GM19023 (cell line): ENCODE measurements around the gene MAGT1.
"Not testable (repeated sequence)": the region's sequence is repeated elsewhere in the genome, so short reads cannot be mapped to it uniquely, and the experiment has no call there.

ENCODE experiments used
- ATAC-seq: cut with Tn5 transposase; IDR thresholded peaks from one replicate; pipeline ENCODE4 v1.9.1; 2021; ENCODE audit warnings: mild to moderate bottlenecking, moderate library complexity; ENCODE audit not compliant: unreplicated experiment

The MAGT1 gene

DNA sequence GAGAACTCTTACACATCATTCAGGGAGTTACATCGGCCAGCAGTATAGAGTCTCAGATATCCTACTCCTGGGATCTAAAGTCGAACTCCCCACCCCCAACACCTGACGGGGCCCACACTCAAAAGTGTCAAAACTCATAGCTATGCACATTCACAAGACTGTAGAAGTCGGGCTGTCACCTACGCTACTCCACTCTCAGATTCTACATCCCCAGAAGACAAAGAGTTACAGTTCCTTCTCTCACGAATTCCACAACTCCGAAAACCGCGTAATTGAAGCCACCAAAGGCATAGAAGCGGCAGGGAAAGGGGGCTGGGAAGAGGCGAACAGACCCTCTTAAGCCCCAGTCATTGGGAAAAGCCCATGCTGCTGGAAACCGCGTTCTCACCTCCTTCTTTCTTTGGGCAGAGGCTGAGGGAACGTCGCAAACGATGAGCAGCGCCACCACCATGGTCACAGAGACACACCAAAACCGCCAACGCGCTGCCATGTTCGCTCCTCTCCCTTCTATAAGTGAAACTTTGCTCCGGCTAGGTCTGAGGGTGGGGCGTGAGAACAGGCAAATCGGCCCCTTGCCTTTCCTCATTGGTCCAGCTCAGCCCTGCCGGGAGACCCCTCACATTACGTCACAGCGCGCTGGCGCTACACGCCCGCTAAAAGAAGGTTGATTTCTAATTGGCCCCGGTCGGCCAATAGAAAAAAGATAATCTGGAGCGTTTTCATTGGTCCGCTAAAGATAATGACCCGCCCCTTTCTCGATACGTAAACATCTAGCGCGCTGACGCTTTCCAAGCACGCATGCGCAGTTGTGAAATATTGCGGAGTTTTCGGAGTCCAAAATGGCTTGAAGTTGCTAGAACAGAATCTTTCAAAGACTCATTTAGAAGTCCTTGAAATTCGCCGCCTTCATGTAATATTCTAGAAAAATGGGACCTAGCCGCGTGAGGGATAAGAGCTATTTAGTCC is at the start of gene MAGT1:
MAGT1 (minus strand) TSS at position 515 of the 966 bp plus-strand sequence; CDS start at position 490, 25 bp downstream.
- peak; percentile 96 for ATAC-seq

DNA sequence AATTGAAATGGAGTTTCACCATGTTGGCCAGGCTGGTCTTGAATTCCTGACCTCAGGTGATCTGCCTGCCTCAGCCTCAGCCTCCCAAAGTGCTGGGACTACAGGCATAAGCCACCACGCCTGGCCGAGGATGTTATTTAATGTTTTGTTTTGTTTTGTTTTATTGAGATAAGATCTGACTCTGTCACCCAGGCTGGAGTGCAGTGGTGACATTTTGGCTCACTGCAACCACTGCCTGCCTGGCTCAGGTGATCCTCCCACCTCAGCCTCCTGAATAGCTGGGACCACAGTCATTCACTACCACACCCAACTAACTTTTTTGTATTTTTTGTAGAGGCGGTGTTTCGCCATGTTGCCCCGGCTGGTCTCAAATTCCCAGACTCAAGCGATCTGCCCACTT is 49.8 kb upstream of the MAGT1 start:
- not testable (repeated sequence) for ATAC-seq

- no peak for ATAC-seq
These were observed 42.9 kb upstream of the MAGT1 start for GRCh38 chrX:77938083-77938680.

DNA sequence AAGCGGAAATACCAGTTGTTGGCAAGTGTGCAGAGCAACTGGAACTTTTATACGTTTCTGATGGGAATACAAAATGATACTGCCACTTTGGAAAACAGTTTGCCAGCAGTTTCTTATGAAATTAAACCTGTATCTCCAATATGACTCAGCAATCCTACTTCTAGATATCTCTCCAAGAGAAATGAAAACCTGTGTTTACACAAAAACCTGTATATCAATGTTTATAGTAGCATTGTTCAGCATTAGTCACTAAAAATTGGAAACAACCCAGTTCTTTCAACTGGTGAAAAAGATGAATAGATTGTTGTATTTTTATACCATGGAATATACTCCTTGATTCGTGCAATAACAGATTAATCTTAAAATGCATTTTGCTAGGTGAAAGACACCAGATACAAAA is 42.1 kb upstream of the MAGT1 start:
- ATAC-seq, result no peak

DNA sequence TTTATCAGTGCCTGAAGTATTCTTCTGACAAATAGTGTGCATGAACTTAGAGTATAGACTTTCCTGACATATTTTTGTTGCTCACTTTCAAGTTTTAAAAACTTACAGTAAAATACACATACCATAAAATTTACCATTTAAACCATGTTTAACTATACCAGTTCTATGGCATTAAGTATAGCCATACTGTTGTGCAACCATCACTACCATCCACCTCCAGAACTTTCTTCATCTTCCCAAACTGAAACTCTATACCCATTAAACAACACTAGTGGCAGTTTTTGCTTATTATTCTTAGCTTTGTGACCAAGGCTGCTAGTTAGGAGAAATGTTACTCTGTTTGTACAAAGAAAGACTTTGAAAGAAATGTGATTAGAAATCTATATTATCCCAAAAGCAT is 41.1 kb upstream of the MAGT1 start:
- ATAC-seq, result no peak

DNA sequence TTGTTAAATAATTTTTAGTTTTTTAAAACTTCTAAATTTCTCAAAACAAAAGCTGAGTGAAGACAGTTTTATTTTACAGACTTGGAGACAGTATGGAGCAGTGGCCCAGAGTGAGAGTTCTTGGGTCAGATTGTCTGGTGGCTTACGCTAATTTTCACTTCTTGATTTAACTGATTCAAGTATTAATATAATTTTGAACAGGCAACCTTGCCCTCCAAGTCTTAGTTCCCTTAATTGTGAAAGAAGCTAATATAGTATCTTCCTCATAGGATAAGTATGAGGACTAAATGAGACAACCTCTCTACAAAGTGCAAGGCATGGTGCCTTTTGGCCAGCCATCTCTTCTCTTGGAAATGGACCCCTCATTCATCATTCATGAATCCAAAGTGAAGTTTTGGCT is 40.7 kb upstream of the MAGT1 start:
- ATAC-seq, result no peak

DNA sequence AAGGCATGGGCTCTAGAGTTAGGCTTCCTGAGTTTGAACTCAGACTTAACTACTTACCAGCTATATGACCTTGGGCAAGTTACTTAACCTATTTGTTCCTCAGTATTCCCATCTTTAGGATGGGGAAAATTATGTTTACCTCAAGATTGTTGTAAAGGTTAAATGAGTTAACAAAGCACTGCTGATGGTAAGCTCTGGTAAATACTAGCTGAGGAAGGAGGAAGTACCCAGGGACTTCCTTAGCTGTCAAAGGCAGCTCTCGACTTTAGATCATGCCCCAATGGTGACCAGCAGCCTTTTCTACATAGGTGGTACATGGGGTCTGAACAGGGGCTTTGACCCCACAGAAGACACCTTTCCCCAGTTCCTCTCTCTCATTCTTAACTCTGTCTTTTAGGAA is 35.3 kb upstream of the MAGT1 start:
- ATAC-seq, result no peak

DNA sequence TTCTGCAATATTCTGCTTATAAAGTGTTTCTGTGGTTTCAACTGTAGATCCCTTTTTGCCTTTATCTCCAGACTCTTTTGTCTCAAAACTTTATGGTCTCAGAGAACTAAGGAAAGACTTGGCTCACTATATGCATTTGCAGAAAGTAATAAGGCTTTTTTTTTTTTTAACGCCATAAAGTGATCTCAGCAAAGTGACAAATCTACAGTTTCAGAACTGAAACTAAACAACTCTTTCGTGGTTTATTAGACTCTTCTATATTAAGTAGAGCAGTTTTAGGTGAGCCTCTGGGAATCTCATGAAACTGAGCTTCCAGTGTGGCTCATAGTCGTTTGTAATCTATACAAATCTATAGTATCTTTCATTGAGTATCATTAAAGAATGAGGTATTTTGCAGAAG is 30.5 kb upstream of the MAGT1 start:
- ATAC-seq, result no peak

DNA sequence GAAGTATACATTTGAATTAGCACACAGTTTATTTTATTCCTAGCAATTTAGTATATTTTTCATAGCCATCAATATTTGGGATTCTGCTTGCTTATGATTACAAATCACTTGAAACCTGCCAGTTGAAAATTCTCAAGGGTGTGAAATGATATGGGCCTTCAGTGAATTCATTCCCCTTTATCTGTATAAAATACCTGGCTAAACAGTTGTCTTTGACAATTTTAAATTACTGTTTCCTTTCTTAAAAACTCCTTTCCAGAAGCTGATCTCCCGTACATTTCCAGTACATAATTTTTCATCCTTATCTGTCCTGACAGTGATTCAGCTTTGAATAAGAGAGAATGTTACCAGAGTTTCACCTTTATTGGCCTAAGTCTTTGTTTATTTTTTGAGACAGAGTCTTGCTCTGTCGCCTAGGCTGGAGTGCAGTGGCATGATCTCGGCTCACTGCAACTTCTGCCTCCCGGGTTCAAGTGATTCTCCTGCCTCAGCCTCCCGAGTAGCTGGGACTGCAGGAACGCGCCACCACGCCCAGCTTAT is 29.2 kb upstream of the MAGT1 start:
- no peak for ATAC-seq

DNA sequence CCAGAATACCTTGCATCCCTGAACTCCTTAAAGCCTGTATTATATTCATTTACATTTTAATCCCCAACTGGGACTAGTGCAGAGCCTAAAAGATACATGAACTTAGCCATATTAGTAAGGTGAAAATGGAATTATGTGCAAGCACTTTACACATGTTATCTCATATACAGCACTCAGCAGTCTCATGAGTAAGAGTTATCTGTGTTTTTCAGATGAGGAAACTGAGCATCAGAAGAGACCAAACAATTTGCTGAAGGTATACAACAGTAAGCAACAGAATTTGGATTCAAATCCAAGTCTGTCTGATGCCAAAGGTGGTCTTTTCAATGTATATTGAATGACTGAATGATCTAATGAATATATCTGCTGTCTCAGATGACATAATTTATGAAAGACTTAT is 27.6 kb upstream of the MAGT1 start:
- ATAC-seq, result no peak

GRCh38 chrX:77919370-77919769 is 24.1 kb upstream of the MAGT1 start:
- not testable (repeated sequence) for ATAC-seq

DNA sequence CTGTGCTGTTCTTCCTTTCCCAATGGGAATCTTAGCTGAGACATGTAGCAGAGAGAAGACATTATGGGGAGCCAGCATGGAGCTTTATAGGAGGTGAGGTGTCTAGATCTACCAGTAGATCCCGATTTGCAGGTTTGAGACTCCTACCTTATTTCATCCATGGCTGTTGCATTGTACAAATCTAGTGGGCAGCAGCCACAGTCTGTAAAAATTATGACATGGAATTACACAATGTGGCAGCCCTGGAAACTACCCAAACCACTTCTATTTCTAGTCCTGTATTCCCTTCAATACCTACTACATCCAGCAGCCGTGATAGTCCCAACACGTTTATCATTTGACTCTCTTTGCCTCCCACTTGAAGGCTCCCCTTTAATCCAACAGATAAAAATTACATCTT is 23.3 kb upstream of the MAGT1 start:
- ATAC-seq, result no peak

DNA sequence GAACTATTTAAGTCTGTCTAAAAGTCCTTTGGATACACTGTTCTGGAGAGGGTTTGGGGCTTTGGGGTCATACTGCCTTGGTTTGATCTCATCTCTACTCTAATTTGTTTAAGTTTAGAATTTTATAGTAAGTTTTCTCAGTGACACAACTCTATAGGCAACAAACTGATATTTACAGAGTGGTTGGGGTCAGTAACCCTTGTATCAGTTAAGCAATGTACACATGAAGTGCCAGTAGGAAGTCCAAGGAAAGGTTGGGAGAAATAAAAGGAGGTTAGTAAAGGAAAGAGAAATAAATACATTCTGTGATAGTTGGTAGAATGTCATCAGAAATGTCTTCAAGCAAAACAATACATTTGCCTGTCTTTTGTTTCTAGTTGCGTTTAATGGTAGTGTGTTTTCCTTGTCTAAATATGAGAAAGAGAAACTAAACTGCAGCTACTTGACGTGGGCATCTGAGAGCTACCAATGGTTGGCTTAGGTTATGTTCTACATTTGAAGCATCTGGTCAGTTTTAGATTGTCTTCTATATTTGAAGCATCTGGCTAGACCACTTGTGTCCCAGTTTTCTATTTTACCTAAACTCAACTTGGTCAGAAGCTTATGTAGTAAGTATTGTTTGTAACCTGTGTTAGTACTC is 22.2 kb upstream of the MAGT1 start:
- no peak for ATAC-seq

- ATAC-seq, result peak; percentile 98
These were observed 15.0 kb upstream of the MAGT1 start, which contains the start of gene ATP7A for GRCh38 chrX:77910108-77910840. TSS of gene ATP7A (plus strand) at chrX:77910693. CDS start at chrX:77971642, 60,949 bp downstream.

- no peak for ATAC-seq
These were observed 6.3 kb upstream of the MAGT1 start for GRCh38 chrX:77901506-77901905.

- ATAC-seq, result no peak
These were observed 5.5 kb upstream of the MAGT1 start for GRCh38 chrX:77900688-77901087.

DNA sequence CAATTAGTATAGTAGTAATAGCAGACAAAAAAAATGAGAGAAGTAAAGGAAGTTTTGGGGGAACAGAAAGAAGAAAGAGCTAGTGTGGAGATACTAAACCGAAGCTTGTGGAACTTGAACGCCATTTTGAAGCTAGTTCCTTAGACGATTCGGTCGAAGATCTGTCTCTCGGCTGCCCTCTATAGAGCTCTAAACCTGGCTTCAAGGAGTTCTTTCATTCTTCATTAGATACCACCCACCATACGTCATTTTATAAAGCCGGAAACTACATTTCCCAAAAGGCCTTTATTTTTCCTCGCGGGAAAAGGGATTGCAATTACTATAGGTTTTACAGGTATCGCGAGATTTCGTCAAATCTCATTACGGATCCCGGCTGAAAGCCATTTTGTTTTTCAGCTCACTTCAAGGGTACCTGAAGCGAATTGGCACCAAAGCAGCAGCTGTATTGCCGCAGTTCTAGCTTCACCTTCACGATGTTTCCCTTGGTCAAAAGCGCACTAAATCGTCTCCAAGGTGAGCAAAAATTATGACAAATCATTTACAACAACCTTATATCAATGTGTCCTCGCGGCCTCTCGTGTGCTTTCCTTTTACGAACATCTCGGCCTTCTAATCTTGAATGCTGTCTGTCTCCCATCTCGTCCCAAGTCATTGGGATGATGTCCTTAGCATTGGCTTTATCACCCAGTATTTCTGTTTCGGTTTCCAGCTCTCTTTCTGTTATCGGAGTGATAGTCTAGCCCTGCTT is 4.0 kb upstream of the MAGT1 start, which contains the start of gene COX7B:
COX7B (plus strand) TSS at position 388 of the 748 bp plus-strand sequence; CDS start at position 474, 86 bp downstream.
- ATAC-seq, result peak; percentile 48

DNA sequence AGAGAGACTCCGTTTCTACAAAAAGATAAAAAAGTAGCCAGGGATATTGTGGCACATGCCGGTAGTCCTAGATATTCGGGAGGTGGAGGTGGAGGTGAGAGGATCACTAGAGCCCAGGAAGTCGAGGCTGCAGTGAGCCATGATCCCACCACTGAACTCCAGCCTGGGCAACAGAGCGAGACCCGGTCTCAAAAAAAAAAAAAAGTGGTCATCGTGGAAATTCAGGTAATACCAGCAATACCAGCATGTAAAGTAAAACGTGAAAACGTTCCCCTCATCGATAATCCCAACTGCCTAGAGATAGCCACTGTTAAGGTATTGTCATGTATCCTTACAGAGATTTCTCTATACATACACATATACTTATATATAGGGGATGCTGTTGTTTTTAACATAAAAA is 1.5 kb downstream of the MAGT1 start:
- ATAC-seq, result no peak

- ATAC-seq, result no peak
These were observed 2.3 kb downstream of the MAGT1 start for GRCh38 chrX:77892887-77893286.

DNA sequence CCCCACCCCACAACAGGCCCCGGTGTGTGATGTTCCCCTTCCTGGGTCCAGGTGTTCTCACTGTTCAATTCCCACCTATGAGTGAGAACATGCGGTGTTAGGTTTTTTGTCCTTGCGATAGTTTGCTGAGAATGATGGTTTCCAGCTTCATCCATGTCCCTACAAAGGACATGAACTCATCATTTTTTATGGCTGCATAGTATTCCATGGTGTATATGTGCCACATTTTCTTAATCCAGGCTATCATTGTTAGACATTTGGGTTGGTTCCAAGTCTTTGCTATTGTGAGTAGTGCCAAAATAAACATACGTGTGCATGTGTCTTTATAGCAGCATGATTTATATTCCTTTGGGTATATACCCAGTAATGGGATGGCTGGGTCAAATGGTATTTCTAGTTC is 13.8 kb downstream of the MAGT1 start:
- not testable (repeated sequence) for ATAC-seq
